ENCODE measurements around the gene ASCL2.
"Not testable (repeated sequence)": the region's sequence is repeated elsewhere in the genome, so short reads cannot be mapped to it uniquely, and the experiment has no call there.

The ASCL2 gene

DNA sequence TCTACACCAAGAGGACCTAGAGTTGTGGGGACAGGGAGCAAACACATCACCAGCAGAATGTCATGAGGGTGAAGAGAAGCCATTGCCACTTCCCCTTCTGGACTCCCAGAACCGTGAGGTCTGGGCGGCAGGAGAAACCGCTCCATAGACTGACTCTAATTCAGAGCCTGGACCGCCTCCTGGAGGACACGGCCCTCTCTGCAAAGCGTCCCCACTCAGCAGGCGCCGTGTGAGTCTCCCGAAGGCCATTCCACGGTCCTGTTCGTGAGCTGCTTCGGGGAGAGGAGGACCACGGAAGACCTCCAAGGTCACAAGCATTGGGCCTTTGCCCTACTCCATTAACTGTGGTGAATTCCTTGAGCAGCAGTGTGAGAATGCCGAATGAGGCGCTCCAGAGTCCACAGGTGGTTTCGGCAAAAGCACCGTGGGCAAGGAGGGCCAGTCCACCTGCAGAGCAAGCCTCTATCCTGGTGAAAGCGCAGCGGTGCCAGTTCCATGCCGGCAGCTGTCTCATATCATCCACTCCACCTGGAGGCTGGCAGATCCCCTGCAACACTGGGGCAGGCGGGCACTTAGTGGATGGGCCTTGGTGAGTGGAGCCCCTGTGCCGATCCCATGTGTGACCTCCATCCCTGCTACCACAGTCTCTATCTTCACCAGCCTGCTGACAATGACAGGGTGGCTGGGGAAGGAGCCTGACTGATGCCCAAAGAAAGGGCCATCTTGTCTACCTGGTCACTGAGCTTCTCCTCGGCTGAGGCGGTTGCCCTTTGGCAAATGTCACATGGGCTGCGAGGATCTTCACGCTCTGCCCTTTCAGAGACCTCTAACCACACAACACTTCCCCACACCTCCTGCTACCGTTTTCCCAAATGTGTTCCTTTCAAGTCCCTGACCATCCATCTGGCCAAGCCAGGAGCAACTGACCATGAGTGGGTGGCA lies 23.9 kb upstream of the ASCL2 start:
- peaks cover 44% of the 10 kb centered on the region for H3K4me1 Mint-ChIP-seq (ENCODE audit: low read depth)
- H3K27ac Mint-ChIP-seq = no peak overlapping the region
- peaks cover 2% of the 10 kb centered on the region for H3K36me3 Mint-ChIP-seq
- H3K27me3 Mint-ChIP-seq = no peaks in the 10 kb centered on the region
- H3K9me3 Mint-ChIP-seq (ENCODE audit: low read depth) = no peaks in the 10 kb centered on the region
- H3K4me3 Mint-ChIP-seq = no peak overlapping the region

DNA sequence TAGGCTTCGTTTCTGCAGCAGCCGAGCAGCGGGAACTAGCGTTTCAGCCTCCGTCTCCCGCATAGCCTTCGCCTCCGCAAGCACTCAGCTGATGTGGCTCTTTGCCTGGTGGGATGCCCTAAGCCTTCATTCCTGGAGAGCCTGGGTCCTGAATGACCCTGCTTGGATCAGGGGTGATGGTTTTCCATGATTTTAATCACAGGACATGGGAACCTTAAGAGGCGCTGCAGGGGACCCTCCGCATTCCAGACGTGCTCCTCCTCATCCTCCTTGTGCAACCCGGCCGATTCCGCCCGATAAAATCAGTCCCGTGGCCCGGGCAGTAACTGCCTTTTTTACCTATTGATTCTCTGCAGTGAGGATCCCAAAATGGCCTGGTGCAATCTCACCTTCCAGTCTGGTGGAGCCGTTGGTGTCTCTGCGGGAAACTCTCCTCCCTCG lies 23.2 kb upstream of the ASCL2 start:
- no peak overlapping the region for H3K4me3 Mint-ChIP-seq
- no peak overlapping the region for H3K27ac Mint-ChIP-seq
- no peaks in the 10 kb centered on the region for H3K9me3 Mint-ChIP-seq (ENCODE audit: low read depth)
- H3K36me3 Mint-ChIP-seq = peaks cover 2% of the 10 kb centered on the region
- peaks cover 46% of the 10 kb centered on the region for H3K4me1 Mint-ChIP-seq (ENCODE audit: low read depth)
- H3K27me3 Mint-ChIP-seq = no peaks in the 10 kb centered on the region

DNA sequence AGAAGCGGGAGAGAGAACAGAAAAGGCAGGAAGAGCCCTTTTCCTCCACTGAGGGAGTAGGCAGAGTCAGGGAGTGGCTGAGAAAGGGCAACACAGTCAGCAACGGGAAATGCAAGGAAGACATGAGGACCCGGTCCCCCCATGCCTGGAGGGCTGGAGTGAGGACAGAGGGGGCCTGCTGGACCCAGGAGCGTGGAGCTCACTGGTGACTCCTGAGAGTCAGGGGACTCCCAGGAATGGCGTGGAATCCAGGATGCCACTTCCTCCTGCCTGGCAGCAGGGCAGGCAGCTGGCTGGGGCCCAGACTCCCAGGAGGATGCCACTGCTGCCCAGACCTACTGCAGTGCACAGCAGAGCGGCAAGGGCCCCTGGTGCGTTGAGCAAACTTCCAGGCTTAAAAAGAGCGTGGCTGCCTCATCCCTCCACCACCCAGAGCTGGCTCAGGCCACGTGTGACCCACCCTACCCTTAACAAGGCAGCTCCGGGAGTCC lies 20.0 kb upstream of the ASCL2 start:
- Mint-ChIP-seq H3K27ac (no peak overlapping the region), H3K36me3 (peaks cover 2% of the 10 kb centered on the region), H3K27me3 (no peaks in the 10 kb centered on the region), H3K4me1 (ENCODE audit: low read depth) (peaks cover 43% of the 10 kb centered on the region), H3K4me3 (no peak overlapping the region), H3K9me3 (ENCODE audit: low read depth) (no peaks in the 10 kb centered on the region)

DNA sequence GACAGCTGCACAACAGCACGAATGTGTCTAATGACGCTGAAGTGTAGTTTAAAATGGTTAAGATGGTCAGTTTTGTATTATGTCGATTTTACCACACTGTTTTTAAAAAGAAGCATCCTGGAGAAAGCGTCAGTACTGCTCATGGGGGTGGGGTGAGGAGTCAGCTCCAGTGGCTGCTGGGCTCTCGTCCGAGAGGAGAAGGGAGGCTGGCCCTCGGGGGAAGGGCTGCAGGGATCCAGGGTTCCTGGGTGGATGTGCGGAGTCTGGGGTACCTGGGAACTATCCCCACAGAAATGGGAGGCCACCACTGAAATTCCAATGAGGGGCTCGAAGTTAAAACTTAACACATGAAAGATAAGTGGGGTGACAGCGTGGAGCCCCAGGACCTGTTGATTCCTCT lies 19.5 kb upstream of the ASCL2 start:
- Mint-ChIP-seq H3K9me3 (ENCODE audit: low read depth) (no peaks in the 10 kb centered on the region), H3K4me3 (no peak overlapping the region), H3K36me3 (peaks cover 2% of the 10 kb centered on the region), H3K4me1 (ENCODE audit: low read depth) (peaks cover 42% of the 10 kb centered on the region), H3K27ac (no peak overlapping the region), H3K27me3 (no peaks in the 10 kb centered on the region)

DNA sequence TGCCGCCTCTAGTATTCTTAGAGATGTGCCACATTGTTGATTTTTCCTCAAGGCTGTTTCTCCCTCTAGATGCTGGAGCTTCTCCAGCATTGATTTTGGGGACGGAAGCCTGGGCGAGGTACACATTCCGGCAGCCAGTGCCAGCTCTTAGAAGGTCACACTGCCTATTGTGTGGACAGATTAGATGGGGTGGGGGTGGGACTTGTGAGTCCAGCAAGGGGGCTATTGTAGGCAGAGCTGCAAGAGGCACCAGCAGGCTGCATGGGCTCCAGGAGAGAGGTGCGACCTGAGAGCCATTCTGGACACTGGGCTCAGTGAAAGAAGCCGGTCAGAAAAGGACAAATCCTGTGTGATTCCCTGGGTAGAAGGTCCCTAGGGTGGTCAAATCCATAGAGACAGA lies 19.0 kb upstream of the ASCL2 start:
- Mint-ChIP-seq H3K27me3 (no peaks in the 10 kb centered on the region), H3K9me3 (ENCODE audit: low read depth) (no peaks in the 10 kb centered on the region)

DNA sequence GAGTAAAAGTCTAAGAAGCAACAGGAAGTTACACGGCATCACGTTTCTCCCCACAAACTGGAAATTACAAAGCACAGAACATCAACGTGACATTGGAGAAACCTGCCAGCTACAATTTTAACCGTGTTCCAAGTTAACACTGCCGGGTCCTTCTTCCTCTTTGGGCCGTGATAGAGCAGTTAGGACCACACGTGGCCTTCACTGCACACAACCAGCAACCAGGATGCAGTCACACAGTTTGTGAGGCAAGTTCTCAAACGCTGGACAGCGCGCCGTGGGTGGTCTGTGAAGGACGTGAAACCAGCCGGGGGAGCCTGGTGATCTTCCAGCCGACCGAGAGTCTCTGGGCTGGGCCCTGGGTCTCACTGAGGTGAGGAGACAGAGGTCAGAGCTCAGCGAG lies 16.7 kb upstream of the ASCL2 start:
- Mint-ChIP-seq H3K9me3 (ENCODE audit: low read depth) (peaks cover 3% of the 10 kb centered on the region), H3K4me3 (no peak overlapping the region), H3K36me3 (peaks cover 5% of the 10 kb centered on the region), H3K27me3 (no peaks in the 10 kb centered on the region), H3K27ac (peak overlapping the region; percentile 46), H3K4me1 (ENCODE audit: low read depth) (peaks cover 23% of the 10 kb centered on the region)

More for the DNA sequence above, 19.0 kb upstream of the ASCL2 start:
- Mint-ChIP-seq H3K36me3 (peaks cover 2% of the 10 kb centered on the region), H3K4me3 (no peak overlapping the region), H3K4me1 (ENCODE audit: low read depth) (peaks cover 37% of the 10 kb centered on the region), H3K27ac (no peak overlapping the region)

DNA sequence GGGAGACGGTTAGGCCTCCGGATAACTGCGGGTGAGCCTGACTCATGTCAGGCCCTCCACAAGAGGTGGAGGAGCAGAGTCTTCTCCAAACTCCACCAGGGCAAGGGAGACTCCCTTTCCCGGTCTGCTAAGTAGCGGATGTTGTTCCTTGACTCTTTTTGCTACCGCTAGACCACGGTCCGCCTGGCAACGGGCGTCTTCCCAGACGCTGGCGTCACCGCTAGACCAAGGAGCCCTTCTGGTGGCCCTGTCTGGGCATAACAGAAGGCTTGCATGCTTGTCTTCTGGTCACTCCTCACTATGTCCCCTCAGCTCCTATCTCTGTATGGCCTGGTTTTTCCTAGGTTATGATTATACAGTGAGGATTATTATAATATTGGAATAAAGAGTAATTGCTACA lies 16.0 kb upstream of the ASCL2 start:
- not testable (repeated sequence) for H3K9me3 Mint-ChIP-seq (ENCODE audit: low read depth); H3K36me3 Mint-ChIP-seq; H3K4me3 Mint-ChIP-seq; H3K27me3 Mint-ChIP-seq; H3K27ac Mint-ChIP-seq
- peaks cover 23% of the 10 kb centered on the region for H3K4me1 Mint-ChIP-seq (ENCODE audit: low read depth)

DNA sequence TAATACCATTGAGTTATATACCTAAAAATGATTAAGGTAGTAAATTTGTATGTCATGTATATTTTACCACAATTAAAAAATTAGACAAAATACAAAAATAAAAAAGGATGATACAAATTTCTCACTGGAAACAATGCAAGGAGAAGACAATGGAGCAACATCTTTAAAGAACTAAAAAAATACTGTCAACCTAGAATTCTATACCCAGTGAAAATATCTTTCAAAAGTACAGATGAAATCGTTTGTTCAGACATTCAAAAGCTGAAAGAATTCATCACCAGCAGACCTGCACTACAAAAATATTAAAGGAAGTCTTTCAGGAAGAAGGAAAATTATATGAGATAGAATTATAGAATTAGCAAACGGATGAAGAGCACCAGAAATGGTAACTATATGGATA lies 9.8 kb upstream of the ASCL2 start:
- no peak overlapping the region for H3K4me3 Mint-ChIP-seq
- H3K4me1 Mint-ChIP-seq (ENCODE audit: low read depth) = peaks cover 3% of the 10 kb centered on the region
- H3K9me3 Mint-ChIP-seq (ENCODE audit: low read depth) = peaks cover 12% of the 10 kb centered on the region
- no peak overlapping the region for H3K27ac Mint-ChIP-seq
- H3K36me3 Mint-ChIP-seq = peaks cover 15% of the 10 kb centered on the region
- H3K27me3 Mint-ChIP-seq = no peaks in the 10 kb centered on the region

DNA sequence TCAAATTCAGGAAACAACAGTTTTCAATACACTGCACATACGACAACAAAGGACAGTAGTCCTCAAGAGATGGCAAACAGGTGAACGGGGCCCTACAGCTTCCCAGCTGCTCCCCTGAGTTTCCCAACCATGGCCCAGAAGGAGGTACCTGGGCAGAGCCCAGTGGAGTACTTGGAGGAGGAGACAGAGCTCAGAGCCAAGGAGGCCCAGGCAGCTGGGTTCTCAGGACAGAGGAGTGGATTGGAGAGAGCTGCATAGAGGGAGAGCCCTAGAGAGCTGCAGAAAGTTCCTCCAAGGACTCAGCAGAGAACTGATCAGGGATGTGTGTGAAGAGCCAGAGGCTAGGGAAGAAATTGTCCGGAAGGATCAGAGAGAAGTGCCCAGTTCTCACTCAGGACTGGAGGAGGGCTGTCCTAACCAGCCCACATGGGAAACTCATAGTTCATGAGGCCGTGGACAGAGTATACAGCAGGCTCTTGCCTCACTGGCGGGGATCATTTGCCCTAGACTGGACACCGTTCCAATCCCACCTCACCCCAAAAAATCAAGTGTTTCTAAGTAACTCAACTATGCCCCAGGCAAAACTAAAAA lies 7.6 kb upstream of the ASCL2 start:
- peaks cover 12% of the 10 kb centered on the region for H3K9me3 Mint-ChIP-seq (ENCODE audit: low read depth)
- H3K27ac Mint-ChIP-seq = no peak overlapping the region
- H3K27me3 Mint-ChIP-seq = no peaks in the 10 kb centered on the region
- H3K4me1 Mint-ChIP-seq (ENCODE audit: low read depth) = peaks cover 3% of the 10 kb centered on the region
- peaks cover 15% of the 10 kb centered on the region for H3K36me3 Mint-ChIP-seq
- no peak overlapping the region for H3K4me3 Mint-ChIP-seq

DNA sequence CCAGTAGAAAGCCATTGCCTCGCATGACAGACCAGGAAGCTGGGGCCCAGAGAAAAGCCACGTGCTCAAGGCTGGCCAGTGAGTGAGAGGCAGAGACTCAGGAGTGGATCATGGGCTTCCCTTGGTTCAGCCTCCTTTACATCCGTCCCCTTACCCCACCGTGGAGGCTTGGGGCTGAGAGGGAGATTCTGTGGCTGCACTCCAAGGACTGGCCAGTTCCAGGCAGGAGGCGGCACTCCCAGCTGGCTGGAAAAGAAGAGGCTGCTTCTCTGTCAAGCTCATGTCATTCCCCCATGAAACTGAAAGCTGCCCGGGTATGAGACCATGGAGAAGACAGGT lies 6.6 kb upstream of the ASCL2 start:
- peaks cover 3% of the 10 kb centered on the region for H3K4me1 Mint-ChIP-seq (ENCODE audit: low read depth)

DNA sequence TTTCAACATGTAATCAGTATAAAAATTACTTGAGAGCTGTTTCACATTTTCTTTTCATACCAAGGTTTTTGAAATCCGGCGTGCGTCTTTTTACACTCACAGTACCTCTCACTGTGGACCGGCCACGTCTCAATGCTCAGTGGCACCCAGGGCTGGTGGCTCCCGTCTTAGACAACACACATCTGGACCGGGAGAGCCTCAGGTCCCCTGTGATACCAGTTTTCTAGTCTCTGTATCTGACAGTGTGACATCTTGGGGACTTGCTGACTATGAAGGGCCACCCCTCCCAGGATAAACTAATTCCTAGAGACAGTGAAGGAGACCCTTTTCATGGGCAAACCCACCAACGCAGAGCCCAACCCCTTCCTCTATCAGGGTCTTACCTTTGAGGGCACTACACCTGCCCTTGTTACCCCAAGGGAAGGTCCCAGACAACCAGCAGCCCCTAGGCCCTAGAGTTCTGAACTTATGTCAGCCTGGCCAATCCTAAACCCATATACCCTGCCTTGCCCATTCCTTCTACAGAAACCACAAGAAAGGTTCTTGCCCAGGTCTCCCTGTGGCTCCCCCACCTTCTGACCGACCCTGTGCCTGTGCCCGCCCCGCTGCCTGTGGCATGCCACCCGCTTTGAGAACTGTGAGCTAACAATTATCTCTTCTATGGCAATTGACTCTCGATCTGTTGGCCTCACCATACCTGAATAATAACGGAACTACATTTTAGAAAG lies 6.1 kb upstream of the ASCL2 start:
- H3K4me3 Mint-ChIP-seq = no peak overlapping the region
- H3K9me3 Mint-ChIP-seq (ENCODE audit: low read depth) = peaks cover 4% of the 10 kb centered on the region
- H3K36me3 Mint-ChIP-seq = peaks cover 12% of the 10 kb centered on the region
- peaks cover 2% of the 10 kb centered on the region for H3K27me3 Mint-ChIP-seq
- peaks cover 3% of the 10 kb centered on the region for H3K4me1 Mint-ChIP-seq (ENCODE audit: low read depth)
- H3K27ac Mint-ChIP-seq = no peak overlapping the region

More for the DNA sequence above, 6.6 kb upstream of the ASCL2 start:
- Mint-ChIP-seq H3K9me3 (ENCODE audit: low read depth) (peaks cover 8% of the 10 kb centered on the region), H3K27me3 (no peaks in the 10 kb centered on the region), H3K4me3 (no peak overlapping the region), H3K36me3 (peaks cover 12% of the 10 kb centered on the region), H3K27ac (no peak overlapping the region)

DNA sequence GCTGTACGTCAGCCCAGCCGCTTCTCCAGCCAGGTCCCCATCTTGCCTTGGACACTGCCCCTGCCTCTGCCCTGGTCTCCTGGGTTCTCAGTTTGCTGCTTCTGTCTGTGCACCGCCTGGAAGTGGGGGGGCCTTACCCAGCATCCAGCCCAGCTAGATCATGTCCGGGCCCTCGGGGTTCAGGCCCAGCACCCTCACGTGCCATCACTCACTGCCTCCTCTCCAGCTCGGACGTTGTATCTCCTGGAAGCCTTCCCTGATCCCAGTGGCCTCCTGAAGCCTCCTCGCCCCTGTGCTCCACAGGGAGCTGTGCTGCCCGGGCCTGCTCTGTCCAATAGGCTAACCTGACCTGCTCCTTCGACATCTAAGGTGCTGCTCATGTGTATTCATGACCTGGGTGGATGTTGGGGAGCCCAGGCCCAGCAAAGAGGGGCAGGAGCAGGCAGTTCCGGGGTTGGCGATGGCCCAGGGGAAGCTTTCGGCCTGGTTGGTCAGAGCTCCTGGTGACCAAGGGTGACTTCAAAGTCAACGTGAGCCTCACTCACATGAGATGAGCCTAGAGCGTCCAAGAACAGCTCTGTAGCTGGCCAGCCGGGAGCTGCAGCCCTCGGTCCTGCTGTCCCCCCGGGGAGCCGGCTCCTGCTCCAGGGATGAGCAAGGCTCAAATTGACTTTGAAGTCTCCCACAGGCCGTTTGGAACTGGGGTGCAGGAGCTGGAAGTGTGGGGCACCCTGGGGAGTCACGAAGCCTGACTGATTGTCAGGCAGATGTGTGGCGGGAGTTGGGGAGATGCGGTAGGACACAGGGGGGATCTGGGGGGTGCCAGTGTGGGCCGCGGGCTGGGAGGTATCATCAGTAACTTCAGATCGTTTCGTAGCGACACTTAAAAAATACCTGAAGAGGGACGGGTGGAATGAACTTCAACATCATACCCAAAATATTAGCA lies 5.2 kb upstream of the ASCL2 start:
- Mint-ChIP-seq H3K4me3 (no peak overlapping the region), H3K27ac (no peak overlapping the region), H3K27me3 (peaks cover 2% of the 10 kb centered on the region)

DNA sequence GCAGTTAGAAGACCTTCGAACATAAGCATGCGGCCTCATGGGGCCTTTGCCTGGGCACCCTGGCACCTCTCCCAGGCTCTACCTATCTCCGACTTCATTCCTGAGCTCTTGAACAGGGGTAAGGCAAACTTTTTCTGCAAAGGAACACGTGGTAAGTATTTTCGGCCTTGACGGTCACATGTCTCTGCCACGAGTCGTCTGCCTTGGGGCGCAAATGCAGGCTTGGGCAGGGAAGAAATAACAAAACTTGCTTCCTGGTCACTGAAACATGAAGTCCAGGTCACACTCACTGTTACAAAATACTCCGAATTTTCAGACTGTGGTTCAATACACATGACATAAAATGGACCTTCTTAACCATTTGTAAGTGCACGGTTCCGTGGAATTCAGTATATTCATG lies 3.4 kb upstream of the ASCL2 start:
- Mint-ChIP-seq H3K4me3 (no peak overlapping the region), H3K4me1 (ENCODE audit: low read depth) (peaks cover 7% of the 10 kb centered on the region), H3K27me3 (peaks cover 2% of the 10 kb centered on the region), H3K9me3 (ENCODE audit: low read depth) (no peaks in the 10 kb centered on the region), H3K27ac (no peak overlapping the region), H3K36me3 (peaks cover 5% of the 10 kb centered on the region)

More for the DNA sequence above, 5.2 kb upstream of the ASCL2 start:
- peaks cover 4% of the 10 kb centered on the region for H3K9me3 Mint-ChIP-seq (ENCODE audit: low read depth)
- H3K36me3 Mint-ChIP-seq = peaks cover 12% of the 10 kb centered on the region
- peaks cover 3% of the 10 kb centered on the region for H3K4me1 Mint-ChIP-seq (ENCODE audit: low read depth)

DNA sequence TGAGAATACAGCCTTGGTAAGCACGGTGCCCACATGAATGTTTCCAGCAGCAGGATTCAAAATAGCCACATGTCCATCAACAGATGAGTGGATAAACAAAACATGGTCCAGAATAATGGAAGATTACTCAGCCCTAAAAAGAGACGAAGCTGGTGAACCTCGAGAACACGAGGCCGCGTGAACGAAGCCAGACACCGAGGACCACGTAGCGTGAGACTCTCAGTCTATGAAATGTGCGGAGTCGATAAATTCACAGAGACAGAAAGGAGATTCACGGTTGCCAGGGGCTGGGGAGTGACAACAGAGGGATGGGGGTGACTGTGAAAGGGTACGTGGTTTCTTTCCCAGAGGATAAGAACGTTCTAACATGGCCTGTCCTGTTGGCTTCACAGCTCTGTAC lies 2.9 kb upstream of the ASCL2 start:
- no peak overlapping the region for H3K4me3 Mint-ChIP-seq
- H3K36me3 Mint-ChIP-seq = peaks cover 5% of the 10 kb centered on the region
- H3K27me3 Mint-ChIP-seq = peaks cover 3% of the 10 kb centered on the region
- H3K4me1 Mint-ChIP-seq (ENCODE audit: low read depth) = peaks cover 11% of the 10 kb centered on the region
- no peak overlapping the region for H3K27ac Mint-ChIP-seq
- no peaks in the 10 kb centered on the region for H3K9me3 Mint-ChIP-seq (ENCODE audit: low read depth)
